A673 (cell line): ENCODE data around the gene SPSB4. TPM values are rescaled to one million over a fixed set of nuclear protein-coding genes. Genes with fewer than 3 reads are reported as not detected.
"Not testable (repeated sequence)": the region's sequence is repeated elsewhere in the genome, so short reads cannot be mapped to it uniquely, and the experiment has no call there.

Experiments used
- BruUV-seq: library from RNA; stranded (reverse); fragments of 400-500 nt; replicated peaks from 2 replicates; lab custom pipeline; 2021; lab: Mats Ljungman, UMichigan
- CTCF ChIA-PET: fragments of 300-600 bp; sonication (Branson Sonifier 250); formaldehyde crosslinking; loops from one replicate; lab custom pipeline; 2022; ENCODE audit warnings: antibody characterized with exemption; lab: Charles Lee
- POLR2A ChIA-PET: fragments of 300-600 bp; sonication (Branson Sonifier 250); formaldehyde crosslinking; loops from one replicate; lab custom pipeline; 2022; ENCODE audit warnings: antibody characterized with exemption; ENCODE audit not compliant: low non-redundant PET; lab: Charles Lee
- DNase-seq: peaks from one replicate; pipeline ENCODE4 v3.0.0-alpha.2; 2015; ENCODE audit warnings: low spot score
- H3K27ac ChIP-seq: fragments of 200-600 bp; sonication (generic); 2 replicates; pipeline ENCODE4 v1.5.1; 2016; ENCODE audit warnings: mixed run types, low read depth, mild to moderate bottlenecking, mixed read lengths, antibody characterized with exemption, low read length; ENCODE audit not compliant: poor library complexity, severe bottlenecking
- H3K27me3 ChIP-seq: fragments of 200-600 bp; sonication (generic); replicated peaks from 2 replicates; pipeline ENCODE4 v1.6.1; 2017; ENCODE audit warnings: mixed run types, low read depth, mild to moderate bottlenecking, mixed read lengths, antibody characterized with exemption, low read length; ENCODE audit not compliant: insufficient read depth, poor library complexity
- H3K36me3 ChIP-seq: fragments of 200-600 bp; sonication (generic); 2 replicates; pipeline ENCODE4 v1.6.1; 2016; ENCODE audit warnings: mixed run types, mild to moderate bottlenecking, mixed read lengths, antibody characterized with exemption, low read length; ENCODE audit not compliant: insufficient read depth, poor library complexity, severe bottlenecking
- H3K4me1 ChIP-seq: fragments of 200-600 bp; sonication (generic); 2 replicates; pipeline ENCODE4 v1.6.1; 2017; ENCODE audit warnings: mixed run types, mild to moderate bottlenecking, mixed read lengths, antibody characterized with exemption, low read length; ENCODE audit not compliant: insufficient read depth, poor library complexity, severe bottlenecking
- H3K4me3 ChIP-seq: fragments of 200-600 bp; sonication (generic); 2 replicates; pipeline ENCODE4 v1.5.1; 2016; ENCODE audit warnings: low read depth, mixed run types, mild to moderate bottlenecking, mixed read lengths, low read length; ENCODE audit not compliant: poor library complexity, severe bottlenecking
- H3K9me3 ChIP-seq: fragments of 200-600 bp; sonication (generic); 2 replicates; pipeline ENCODE4 v1.6.1; 2016; ENCODE audit warnings: mixed run types, low read depth, mild to moderate bottlenecking, mixed read lengths, antibody characterized with exemption, low read length; ENCODE audit not compliant: poor library complexity, severe bottlenecking
- CTCF ChIP-seq: fragments of 300-800, 200-600 bp; sonication (generic); conservative IDR thresholded peaks from 2 replicates; pipeline ENCODE4 v1.5.1; 2017; ENCODE audit warnings: low read depth, mild to moderate bottlenecking, antibody characterized with exemption, low read length, moderate library complexity, mixed read lengths
- EZH2 ChIP-seq: fragments of 200-600 bp; sonication (generic); IDR thresholded peaks from 2 replicates; pipeline ENCODE4 v1.6.1; 2017; ENCODE audit warnings: borderline replicate concordance, low read depth, mild to moderate bottlenecking, mixed read lengths, antibody characterized with exemption, low read length; ENCODE audit not compliant: poor library complexity, severe bottlenecking
- intact Hi-C: fragments of 100-400 bp; cut with micrococcal nuclease; formaldehyde crosslinking; loops from one replicate; pipeline ENCODE4 v1.10.0; 2022; ENCODE audit not compliant: unreplicated experiment
- total RNA-seq: library from RNA; stranded (reverse); gene quantifications from 2 replicates; pipeline ENCODE4 v1.2.3, GENCODE V29; 2021

The SPSB4 gene
- total RNA-seq, 1 experiment from 2014 or later: 0.39 TPM

- Histone ChIP-seq H3K4me3 (no peak overlapping the region), H3K9me3 (no peaks in the 10 kb centered on the region), H3K27me3 (no peaks in the 10 kb centered on the region), H3K27ac (no peak overlapping the region), H3K4me1 (no peaks in the 10 kb centered on the region), H3K36me3 (no peaks in the 10 kb centered on the region)
- POLR2A ChIA-PET: no interaction called here
- intact Hi-C loops: no loop called here
- no TSS peak for BruUV-seq
- no peak for TF ChIP-seq EZH2
- peak; percentile 43 for TF ChIP-seq CTCF
- CTCF ChIA-PET: no interaction called here
- DNase-seq: no peak
Measured at GRCh38 chr3:141114816-141115460, 63.8 kb downstream of the SPSB4 start.

- Histone ChIP-seq H3K4me1 (no peaks in the 10 kb centered on the region), H3K27me3 (no peaks in the 10 kb centered on the region), H3K27ac (no peak overlapping the region), H3K4me3 (no peak overlapping the region), H3K9me3 (no peaks in the 10 kb centered on the region), H3K36me3 (no peaks in the 10 kb centered on the region)
- no peak for DNase-seq
- no peak for TF ChIP-seq EZH2
- no peak for TF ChIP-seq CTCF
- ChIA-PET POLR2A (no interaction called here), CTCF (no interaction called here)
- intact Hi-C loops: no loop called here
- BruUV-seq: no TSS peak
Measured at GRCh38 chr3:141115789-141116541, 64.8 kb downstream of the SPSB4 start.

GRCh38 chr3:141116721-141117120 lies 65.6 kb downstream of the SPSB4 start:
- Histone ChIP-seq H3K36me3 (no peaks in the 10 kb centered on the region), H3K4me1 (no peaks in the 10 kb centered on the region), H3K27ac (no peak overlapping the region), H3K9me3 (no peaks in the 10 kb centered on the region), H3K4me3 (no peak overlapping the region), H3K27me3 (no peaks in the 10 kb centered on the region)
- CTCF ChIA-PET: interaction anchor here (0.8 kb wide), 1 partner anchor 11 kb away, joined by 3 read pairs; no protein-coding TSS in a partner anchor
- intact Hi-C loops: no loop called here
- TF ChIP-seq EZH2 (no peak), CTCF (no peak)
- no peak for DNase-seq
- no TSS peak for BruUV-seq
- POLR2A ChIA-PET: no interaction called here

GRCh38 chr3:141117982-141118381 lies 66.8 kb downstream of the SPSB4 start:
- DNase-seq, BruUV-seq, H3K9me3 ChIP-seq, intact Hi-C loops, H3K4me1 ChIP-seq, H3K36me3 ChIP-seq, H3K27me3 ChIP-seq, POLR2A ChIA-PET, CTCF ChIA-PET, H3K4me3 ChIP-seq, H3K27ac ChIP-seq: not testable (repeated sequence)
